ENCODE measurements around the gene SCAMP1. TPM values are rescaled to one million over a fixed set of nuclear protein-coding genes. Genes with fewer than 3 reads are reported as not detected.

The SCAMP1 gene
- total and polyA plus RNA-seq, 2 of the 13 experiments (the other 11 are each of a cell fraction or from before 2014, with no cell fraction given): 18.2 to 33.7 TPM

DNA sequence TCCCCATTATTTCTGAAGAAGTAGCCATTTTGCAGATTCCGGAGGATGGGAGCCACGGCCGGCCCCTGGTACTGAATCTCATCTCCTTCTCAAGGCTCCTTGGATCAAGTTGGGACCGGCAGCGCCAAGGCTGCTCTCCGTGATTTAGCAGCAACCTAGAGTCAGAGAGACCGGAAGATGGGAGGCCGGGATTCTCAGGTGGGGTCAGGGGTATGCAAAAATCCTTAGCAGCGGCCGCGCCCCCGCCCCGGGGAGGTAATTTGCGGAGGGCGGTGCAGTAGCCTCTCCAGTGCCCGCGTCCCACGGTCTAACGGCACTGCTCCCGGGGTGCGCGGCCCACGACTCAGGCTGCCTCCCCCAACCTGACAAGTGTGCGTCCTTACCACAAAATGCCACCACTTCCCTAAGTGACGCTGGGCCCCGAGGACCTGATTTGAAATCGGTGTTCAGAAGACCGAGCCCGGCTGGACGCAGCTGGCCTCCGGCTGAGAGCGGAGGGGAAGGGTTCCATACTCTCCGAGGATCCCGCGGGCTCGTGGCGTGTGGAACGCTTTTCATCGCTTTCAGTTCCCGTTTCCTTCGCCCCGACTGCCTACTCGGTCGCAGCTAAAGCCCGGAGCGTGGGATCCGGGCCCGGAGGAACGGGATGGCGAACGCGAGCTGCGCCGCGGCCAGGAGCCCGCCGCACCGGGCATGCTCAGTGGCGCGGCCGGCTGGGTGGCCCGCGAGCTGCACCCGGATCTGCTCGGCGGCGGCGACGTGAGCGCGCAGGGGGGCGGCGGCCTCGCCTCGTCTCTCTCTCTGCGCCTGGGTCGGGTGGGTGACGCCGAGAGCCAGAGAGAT, at the start of gene SCAMP1 (continued):
- 0 out of 2 replicates have a peak, but pooled peaks have one; percentile 68 for TF ChIP-seq NFATC3 (CRISPR knock-in tag; IDR thresholded peaks at IDR 0.05)
- TF ChIP-seq ZNF691 (CRISPR knock-in tag; IDR thresholded peaks at IDR 0.05; ENCODE audit: borderline replicate concordance, low read depth): peak; percentile 72; the same call in 1 of the 2 replicates
- TF ChIP-seq ZNF292 (CRISPR knock-in tag; IDR thresholded peaks at IDR 0.05; ENCODE audit: borderline replicate concordance, low read depth): 0 out of 2 replicates have a peak, but pooled peaks have one; percentile 14
- TF ChIP-seq, protein P1, sequence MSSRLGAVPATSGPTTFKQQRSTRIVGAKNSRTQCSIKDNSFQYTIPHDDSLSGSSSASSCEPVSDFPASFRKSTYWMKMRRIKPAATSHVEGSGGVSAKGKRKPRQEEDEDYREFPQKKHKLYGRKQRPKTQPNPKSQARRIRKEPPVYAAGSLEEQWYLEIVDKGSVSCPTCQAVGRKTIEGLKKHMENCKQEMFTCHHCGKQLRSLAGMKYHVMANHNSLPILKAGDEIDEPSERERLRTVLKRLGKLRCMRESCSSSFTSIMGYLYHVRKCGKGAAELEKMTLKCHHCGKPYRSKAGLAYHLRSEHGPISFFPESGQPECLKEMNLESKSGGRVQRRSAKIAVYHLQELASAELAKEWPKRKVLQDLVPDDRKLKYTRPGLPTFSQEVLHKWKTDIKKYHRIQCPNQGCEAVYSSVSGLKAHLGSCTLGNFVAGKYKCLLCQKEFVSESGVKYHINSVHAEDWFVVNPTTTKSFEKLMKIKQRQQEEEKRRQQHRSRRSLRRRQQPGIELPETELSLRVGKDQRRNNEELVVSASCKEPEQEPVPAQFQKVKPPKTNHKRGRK (CRISPR knock-in tag; IDR thresholded peaks at IDR 0.05): no peak
- peak; percentile 83 for TF ChIP-seq ZSCAN30 (CRISPR knock-in tag; IDR thresholded peaks at IDR 0.05)
- TF ChIP-seq ZNF17 (CRISPR knock-in tag; IDR thresholded peaks at IDR 0.05): 0 out of 2 replicates have a peak, but pooled peaks have one; percentile 37
- no peak for TF ChIP-seq ZNF121 (CRISPR knock-in tag; IDR thresholded peaks at IDR 0.05)
- peak; percentile 59; the same call in 1 of the 2 replicates for TF ChIP-seq KDM5B (CRISPR knock-in tag; IDR thresholded peaks at IDR 0.05; ENCODE audit: borderline replicate concordance)
- TF ChIP-seq ATM (IDR thresholded peaks at IDR 0.05; ENCODE audit: borderline replicate concordance): no peak
- no peak for TF ChIP-seq EED (CRISPR knock-in tag; IDR thresholded peaks at IDR 0.05)
- 0 out of 2 replicates have a peak, but pooled peaks have one; percentile 25 for TF ChIP-seq ZNF335 (CRISPR knock-in tag; IDR thresholded peaks at IDR 0.05)
- TF ChIP-seq MAZ (IDR thresholded peaks at IDR 0.05; ENCODE audit: borderline replicate concordance, low read depth, low read length): no peak
- TF ChIP-seq MAZ (CRISPR knock-in tag; IDR thresholded peaks at IDR 0.05; ENCODE audit: low read depth): peak; percentile 32; the same call in 1 of the 2 replicates
- TF ChIP-seq HOXA3 (CRISPR knock-in tag; IDR thresholded peaks at IDR 0.05): peak; percentile 79
- TF ChIP-seq ZNF646 (CRISPR knock-in tag; IDR thresholded peaks at IDR 0.05): no peak
- TF ChIP-seq ZNF746 (CRISPR knock-in tag; IDR thresholded peaks at IDR 0.05): 0 out of 2 replicates have a peak, but pooled peaks have one; percentile 47
- TF ChIP-seq, protein P2, sequence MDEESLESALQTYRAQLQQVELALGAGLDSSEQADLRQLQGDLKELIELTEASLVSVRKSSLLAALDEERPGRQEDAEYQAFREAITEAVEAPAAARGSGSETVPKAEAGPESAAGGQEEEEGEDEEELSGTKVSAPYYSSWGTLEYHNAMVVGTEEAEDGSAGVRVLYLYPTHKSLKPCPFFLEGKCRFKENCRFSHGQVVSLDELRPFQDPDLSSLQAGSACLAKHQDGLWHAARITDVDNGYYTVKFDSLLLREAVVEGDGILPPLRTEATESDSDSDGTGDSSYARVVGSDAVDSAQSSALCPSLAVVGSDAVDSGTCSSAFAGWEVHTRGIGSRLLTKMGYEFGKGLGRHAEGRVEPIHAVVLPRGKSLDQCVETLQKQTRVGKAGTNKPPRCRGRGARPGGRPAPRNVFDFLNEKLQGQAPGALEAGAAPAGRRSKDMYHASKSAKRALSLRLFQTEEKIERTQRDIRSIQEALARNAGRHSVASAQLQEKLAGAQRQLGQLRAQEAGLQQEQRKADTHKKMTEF (CRISPR knock-in tag; IDR thresholded peaks at IDR 0.05): peak; percentile 76

Measured in HepG2 (cell line).